Measurements from ENCODE around the gene LCE2B.

- no peak for TF ChIP-seq POLR2AphosphoS5 (IDR thresholded peaks at IDR 0.05)
- TF ChIP-seq POLR2A (IDR thresholded peaks at IDR 0.05): no peak
These were observed 29.5 kb upstream of the LCE2B start for GRCh38 chr1:152656459-152656858.
